ENCODE results near the gene SSTR5.
"Not testable (repeated sequence)": the region's sequence is repeated elsewhere in the genome, so short reads cannot be mapped to it uniquely, and the experiment has no call there.

SSTR5 gene

DNA sequence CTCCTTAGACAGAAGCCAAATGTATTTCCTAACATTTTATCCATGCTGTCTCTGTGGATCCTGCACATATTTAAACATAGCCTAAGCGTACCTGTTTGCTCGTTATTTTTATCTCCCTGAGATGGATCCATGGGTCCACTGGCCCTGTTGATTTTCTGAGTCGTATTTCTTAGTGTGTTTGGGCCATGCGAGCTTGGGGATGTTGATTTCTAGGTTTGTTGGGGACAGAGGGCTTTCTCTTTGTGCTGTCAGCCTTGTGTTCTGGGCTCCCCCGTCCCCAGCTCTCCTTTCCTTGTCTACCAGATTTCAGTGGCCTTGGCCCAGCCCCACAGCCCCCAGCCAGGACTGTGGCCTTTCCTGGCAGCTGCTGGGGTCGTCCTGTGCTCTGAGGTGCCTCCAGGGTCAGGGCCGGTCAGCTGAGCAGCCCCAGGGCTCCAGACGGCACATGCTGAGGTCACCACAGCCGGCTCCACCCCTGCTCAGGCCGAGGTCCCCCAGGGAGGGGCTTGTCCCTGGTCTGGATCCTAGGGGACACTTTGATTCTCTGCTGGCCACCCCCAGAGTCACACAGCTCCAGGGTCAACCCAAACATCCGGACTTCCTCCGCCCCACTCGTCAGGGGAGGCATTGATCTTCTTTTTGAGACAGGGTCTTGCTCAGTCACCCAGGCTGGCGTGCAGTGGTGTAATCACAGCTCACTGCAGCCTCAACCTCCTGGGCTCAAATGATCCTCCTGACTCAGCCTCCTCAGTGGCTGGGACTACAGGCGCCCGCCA lies 4.4 kb downstream of the SSTR5 start:
- no peak for DNase-seq

DNA sequence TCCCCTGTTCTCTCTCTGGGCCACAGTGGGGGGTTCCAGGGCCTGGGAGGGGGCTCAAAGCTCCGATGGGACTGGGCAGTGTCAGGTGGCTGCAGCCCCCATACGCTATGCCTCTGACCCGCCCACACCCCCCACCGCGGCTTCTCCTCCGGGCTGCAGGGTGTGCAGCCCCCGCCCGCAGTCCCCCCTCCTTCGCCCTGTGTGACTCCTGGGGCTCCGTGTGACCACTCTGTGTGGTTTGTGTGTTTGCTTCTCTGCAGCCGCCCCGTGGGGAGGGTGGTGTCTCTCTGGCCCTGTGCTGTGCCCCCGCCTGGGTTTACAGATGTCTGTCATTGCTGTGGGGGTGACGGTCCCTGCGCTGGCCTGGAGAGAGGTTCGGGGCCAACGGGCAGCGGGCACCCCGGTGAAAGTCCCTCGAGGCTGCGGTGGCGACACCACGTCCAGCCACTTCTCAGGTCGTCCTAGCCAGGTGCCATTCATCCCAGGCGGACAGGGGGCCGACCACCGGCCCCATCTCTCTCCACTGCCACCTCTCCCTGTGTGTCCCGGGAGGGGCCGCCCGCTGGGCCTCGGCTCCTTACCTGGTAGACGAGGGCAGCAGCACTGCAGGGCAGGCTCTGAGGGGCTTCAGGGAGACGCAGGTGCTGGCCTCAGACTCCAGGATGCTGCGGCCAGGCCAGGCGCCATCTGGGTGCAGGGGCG lies 5.5 kb downstream of the SSTR5 start:
- DNase-seq: no peak

DNA sequence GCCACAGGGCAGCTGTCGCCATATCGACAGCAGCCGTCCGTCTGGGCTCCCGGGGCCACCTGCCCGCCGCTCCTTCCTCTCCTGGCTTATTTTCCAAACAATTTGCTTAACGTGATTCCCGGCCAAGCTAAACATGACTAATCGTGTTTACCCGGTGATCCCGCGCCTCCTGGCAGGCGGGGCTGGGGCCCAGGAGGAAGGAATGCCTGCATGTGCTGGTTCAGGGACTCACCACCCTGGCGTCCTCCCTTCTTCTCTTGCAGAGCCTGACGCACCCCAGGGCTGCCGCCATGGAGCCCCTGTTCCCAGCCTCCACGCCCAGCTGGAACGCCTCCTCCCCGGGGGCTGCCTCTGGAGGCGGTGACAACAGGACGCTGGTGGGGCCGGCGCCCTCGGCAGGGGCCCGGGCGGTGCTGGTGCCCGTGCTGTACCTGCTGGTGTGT lies 6.1 kb downstream of the SSTR5 start:
- no peak for DNase-seq

DNA sequence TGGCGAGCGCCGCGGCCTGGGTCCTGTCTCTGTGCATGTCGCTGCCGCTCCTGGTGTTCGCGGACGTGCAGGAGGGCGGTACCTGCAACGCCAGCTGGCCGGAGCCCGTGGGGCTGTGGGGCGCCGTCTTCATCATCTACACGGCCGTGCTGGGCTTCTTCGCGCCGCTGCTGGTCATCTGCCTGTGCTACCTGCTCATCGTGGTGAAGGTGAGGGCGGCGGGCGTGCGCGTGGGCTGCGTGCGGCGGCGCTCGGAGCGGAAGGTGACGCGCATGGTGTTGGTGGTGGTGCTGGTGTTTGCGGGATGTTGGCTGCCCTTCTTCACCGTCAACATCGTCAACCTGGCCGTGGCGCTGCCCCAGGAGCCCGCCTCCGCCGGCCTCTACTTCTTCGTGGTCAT lies 6.8 kb downstream of the SSTR5 start:
- DNase-seq: no peak

DNA sequence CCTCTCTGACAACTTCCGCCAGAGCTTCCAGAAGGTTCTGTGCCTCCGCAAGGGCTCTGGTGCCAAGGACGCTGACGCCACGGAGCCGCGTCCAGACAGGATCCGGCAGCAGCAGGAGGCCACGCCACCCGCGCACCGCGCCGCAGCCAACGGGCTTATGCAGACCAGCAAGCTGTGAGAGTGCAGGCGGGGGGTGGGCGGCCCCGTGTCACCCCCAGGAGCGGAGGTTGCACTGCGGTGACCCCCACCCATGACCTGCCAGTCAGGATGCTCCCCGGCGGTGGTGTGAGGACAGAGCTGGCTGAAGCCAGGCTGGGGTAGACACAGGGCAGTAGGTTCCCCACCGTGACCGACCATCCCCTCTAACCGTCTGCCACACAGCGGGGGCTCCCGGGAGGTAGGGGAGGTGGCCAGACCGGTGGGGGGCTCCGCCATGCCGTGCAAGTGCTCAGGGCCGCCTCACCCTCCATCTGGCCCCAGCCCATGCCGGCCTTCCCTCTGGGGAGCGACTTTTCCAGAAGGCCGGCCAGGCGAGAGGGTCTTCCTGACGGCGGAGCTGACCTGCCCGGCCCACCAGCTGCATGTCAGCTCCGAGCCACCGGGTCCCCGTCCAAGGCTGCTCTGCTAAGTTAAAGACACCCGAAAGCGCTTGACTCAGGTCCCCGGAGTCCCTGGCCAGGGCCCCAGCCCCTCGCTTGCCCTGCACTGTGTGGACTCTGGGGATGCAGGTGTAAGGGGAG lies 7.4 kb downstream of the SSTR5 start:
- DNase-seq: no peak

DNA sequence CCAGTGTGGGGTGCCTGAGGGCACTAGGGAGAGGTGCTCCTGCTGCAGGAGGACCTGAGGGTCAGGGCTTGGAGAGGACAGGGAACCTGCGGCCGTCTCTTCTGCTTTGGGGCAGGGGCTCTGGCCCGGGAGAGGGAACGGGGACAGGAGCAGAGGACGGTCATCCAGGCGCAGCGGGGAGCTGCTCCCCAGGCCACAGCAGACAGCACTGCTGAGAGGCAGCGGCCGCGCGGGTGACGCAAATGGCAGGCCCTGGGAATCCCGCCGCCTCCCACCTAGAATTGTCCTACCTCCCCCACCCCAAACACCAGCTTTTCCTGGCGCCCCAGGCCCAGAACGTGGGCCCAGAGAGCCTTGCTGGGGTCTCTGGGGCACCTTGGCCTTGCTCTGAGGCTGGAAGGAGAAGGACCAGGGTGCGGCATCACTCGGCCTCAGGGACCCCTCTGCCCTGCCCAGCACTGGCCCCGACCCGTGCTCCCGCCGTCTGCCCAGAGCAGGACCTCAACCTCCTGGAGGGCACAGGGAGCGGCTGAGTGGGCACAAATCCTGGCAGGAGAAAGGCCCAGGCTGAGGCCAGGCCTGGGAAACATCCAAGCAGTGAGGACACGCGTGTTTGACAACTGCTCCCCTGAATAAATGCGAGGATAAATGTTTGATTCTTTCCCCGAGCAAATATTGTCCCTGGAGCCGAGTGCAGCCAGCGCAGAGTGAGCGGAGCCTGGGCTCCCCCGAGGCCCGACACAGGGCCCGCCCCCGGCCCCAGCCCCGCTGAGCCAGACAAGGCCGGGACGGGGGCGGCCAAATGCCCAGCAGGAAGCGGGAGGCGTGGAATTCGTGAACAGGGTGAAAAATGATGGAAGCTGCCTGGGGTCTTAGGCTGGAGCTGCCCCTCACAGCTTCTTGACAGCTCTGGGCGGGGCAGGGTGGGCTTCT lies 8.5 kb downstream of the SSTR5 start:
- no peak for DNase-seq

DNA sequence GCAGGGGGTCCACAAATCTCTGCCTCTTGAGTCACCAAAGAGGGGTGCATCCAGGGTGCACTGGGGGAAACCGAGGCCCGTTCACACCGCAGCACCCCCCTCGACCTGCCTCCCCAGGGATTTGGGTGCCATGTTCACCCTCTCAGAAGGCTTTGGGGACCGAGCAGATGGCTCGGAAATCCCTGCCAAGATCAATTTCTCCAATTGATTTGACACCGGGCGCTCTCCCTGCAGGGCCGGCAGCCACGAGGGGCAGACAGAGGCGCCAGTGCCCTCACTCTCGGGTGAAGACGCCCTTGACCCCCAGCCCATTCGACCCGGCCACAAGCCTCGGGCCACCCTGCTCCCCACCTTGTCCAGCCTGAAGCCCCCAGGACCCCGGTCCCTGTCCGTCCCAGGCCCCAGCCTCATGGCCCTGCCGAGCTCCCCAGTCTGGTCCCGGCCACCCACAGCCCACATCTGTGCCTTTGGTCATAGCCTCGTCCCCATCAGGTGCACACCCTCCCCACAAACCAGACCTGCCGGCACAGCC lies 9.3 kb downstream of the SSTR5 start:
- no peak for DNase-seq

DNA sequence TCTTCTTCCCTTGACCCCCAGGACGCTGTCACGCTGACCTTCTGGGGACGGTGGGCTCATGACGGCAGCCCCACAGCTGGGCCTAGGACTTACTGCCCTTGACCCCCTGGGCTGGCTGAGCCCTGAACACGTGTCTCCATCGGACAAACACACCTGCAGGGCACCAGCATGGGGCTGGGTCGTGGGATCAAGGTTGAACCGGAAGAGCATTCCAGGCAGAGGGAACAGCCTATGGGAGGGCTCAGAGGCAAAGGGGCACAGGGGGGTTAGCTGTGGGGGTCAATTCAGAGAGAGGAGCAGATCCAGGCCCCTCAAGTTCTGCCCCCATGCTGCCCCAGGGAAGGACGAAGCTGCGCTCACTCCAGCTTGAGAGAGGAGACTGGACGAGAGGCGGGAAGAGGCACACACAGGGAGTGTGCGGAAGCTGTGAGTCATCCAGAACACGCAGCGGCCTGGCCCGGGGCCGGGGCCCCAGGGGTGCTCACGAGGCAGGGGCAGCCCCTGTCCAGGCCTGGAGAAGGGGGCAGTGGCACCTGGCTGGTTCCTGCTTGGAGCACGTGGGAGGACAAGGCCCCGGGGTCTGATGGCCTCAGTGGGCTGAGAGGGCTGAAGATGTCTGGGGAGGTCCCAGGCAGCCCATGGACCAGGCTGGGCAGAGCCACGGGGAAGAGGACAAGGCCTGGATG lies 9.9 kb downstream of the SSTR5 start:
- no peak for DNase-seq

DNA sequence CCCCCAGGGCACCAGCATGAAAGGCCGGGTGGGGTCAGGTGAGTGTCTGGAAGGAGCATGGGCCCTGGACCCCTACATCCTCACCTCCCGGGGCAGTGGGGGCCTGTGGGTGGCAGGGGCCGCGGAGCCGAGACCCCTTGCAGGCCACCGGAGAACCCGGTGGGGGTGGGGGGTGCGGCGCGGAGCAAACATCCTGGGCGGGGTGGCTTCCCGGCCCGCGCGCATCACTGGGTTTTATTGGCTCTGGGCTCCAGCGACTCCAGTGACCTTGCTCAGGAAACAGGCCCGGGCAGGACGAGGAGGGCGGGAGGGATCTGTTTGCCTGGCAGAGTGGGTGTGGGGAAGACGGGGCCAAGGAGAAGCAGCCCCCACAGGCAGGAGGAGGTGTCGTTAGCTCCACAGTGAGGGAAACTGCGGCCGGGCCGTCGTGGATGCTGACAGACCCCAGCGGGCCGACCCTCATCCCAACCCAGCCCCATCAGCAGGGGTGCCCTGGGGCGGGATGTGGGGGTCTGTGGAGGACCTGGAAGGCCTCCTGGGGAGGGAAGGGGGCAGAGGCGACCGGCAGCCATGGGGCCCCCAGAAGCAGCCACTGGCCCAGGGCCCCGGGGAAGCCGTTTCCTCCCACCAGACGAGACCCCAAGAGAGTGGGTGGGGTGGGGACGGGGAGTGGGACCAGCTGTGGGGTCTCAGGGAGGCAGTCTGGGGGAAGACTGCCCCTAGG lies 10.6 kb downstream of the SSTR5 start:
- DNase-seq: no peak

DNA sequence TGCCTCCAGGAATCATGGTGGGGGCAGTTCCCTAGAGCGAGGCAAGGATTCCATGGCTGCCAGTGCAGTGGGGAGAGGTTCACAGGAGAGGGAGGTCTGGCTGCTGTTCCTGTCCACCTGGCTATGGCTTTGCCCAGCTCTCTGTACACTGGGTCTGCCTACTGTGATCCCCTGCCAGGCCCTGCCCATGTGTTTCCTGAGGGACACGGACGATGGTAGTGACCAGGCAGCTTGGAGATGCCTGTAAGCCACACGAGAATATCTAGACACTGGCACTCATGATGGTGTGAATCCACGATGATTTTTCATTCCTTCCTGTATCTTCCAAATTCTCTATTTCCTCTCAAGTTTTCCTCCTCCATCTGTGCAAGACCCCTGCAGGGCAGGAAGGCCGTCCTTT lies 12.4 kb downstream of the SSTR5 start:
- no peak for DNase-seq

DNA sequence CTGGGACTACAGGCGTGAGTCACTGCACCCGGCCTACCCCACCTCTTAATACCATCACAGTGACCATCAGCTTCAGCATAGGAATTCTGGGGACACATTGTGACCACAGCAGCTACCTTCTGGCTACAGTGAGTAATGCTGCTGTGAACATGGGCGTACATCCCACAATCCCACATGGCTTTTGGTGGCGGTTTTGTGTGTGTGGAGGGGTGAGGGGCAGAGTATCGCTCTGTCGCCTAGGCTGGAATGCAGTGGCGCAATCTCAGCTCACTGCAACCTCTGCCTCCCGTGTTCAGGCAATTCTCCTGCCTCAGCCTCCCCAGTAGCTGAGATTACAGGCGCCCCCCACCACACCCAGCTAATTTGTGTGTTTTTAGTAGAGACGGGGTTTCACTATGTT lies 13.9 kb downstream of the SSTR5 start:
- DNase-seq: not testable (repeated sequence)

DNA sequence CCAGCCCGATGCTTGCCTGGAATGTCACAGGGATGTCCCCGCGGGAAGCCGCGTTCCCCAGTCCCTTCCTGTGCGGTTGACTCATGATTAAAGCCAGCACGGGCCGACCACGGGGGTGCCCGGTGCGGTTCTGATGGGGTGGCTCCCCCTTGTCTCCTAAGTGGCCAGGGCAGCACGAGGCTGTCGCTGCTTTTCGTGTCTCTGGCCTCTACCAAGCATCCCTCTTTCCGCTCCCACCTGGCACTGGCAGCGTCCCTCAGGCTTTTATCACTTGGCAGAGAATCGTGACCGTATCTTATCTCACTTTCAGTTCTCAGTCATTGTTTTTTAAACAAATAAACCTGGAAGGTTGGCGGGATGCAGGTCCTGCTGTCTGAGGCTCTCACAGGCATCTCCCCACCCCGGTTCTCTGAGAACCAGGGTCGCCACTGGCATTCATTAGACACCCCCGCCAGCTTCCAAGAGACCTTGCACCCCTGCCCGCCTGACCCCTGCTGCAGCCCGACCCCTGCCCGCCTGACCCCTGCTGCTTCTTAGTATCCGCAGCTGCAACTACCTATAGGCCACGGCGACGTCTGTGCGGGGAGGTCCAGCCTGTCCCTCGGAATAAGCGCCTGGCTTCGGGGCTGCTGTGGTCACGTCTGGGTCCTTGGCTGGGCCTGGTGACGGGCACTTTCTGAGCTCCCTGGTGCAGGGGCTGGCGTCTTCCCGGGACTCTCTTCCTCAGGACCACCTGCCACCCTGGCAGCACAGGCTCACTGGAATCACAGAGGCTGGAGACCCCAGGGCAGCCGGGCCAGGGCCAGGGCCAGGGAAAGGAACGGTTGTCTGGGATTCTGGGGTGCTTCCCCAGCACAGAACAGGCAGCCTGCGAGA lies 16.0 kb downstream of the SSTR5 start:
- no peak for DNase-seq

DNA sequence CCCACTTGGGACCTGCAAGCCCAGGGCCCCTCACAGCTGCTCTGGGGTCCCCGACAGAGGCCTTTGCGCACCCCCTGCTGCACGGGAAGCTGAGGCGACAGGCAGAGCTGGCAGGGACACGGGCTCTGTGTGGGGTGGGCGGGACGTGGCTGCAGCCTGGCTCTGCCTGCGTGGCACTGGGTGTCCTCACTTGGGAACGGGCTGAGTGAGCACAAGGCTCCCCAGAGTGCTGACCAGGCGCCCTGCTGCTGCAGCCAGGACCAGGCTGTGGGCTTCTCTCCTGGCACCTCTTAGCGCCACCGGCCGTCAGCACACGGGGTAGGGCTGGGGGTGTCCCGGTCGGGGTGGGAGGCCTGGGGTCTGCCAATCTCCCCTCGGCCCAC lies 16.9 kb downstream of the SSTR5 start:
- DNase-seq: no peak

DNA sequence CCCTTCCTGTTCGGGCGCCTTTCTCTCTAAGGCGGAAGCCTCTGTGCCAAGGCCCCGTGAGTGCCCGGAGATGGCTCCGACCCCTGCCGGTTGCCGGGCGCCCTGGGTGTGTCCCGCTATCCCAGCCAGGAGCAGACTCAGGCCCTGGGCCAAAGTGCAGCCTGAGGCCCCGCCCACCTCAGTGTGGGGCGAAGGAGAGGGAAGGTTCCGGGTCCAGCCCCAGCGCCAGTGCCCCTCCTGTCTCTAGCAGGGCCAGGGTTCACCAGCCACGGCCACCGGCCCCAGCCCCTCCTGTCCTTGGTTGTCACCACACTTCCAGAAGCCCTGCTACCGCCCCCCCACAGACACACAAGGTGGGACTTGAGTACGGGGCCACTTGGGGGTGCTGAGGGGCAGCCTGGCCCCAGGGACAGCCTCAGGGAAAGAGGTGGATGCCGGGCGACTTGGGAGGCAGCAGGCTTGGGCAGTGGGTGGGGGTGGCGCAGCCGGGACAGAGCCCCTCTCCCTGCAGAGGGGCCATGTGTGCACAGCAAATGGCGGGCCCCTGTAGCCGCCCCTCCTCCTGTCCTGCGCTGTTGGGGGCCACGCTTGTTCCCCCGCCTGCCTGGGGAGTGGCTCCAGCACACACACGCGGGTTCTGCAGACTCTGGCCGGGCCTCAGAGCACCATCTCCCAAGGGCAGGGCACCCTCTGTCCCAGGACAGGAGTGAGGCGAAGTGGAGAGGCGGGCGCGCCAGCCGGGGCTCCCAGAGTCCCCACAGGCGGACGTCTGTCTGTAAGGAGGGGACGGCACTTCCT lies 17.5 kb downstream of the SSTR5 start:
- DNase-seq: no peak

DNA sequence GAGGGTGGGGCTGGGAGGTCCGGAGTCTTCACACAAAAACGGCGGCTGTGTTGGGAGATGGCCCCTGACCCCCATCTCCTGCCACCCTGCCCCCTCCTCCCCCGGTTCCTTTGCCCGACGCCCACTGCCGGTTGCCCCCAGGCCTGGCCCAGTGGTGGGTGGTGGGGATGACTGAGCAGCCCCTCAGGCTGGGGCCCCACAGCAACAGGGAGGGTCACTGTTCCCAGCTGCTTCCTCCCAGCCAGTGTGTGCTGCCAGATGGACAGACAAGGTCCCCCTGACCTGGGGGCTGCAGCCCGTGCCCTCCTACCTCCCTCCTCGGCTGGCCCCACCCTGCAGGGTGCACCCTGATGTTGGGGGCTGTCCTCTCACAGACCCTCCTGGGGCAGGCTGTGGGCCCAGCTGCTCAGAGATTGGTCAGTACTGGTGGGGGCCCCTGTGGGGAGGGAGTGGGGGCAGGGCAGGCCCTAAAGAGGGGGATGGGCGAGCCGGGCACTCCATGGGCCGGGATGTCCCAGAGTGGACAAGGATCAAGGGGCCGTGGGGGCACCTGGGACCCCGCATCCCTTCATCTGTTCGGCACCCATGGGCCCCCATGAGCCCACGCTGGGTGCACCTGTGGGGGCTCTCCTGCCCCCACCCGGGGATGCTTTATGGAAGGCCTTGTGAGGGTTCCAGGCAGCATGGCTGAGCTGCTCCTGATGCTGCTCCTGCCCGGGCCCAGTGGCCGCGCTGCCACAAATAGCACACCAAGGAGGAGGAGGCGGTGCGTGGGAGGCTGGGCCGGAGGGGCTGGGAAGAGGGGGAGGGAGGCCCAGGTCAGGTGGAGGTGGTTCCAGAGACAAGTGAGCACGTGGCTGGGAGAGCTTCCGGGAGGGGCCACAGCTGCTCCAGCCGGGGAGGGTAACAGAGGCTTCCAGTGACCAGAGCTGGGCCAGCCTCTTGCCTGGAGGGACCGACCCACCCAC lies 18.4 kb downstream of the SSTR5 start:
- no peak for DNase-seq

DNA sequence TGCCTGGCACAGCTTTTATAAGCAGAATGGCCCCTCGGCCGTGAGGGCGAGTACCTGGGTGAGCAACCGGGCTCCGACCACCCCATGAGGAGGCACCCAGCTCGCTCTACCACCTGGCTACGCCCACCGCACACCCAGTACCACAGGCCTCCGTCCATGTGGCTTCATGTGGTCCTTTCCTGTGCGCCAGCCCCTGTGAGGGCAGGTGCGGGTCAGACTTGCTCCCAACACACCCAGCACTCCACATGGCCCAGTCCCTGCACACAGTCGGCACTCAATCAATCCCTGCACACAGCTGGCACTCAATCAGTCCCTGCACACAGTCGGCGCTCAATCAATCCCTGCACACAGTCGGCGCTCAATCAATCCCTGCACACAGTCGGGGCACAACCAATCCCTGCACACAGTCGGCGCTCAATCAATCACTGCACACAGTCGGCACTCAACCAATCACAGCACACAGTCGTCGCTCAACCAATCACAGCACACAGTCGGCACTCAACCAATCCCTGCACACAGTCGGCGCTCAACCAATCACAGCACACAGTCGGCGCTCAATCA lies 19.5 kb downstream of the SSTR5 start:
- no peak for DNase-seq

DNA sequence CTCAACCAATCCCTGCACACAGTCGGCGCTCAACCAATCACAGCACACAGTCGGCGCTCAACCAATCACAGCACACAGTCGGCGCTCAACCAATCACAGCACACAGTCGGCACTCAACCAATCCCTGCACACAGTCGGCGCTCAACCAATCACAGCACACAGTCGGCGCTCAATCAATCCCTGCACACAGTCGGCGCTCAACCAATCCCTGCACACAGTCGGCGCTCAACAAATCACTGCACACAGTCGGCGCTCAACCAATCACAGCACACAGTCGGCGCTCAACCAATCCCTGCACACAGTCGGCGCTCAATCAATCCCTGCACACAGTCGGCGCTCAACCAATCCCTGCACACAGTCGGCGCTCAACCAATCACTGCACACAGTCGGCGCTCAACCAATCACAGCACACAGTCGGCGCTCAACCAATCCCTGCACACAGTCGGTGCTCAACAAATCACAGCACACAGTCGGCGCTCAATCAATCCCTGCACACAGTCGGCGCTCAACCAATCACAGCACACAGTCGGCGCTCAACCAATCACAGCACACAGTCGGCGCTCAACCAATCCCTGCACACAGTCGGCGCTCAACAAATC lies 20.2 kb downstream of the SSTR5 start:
- not testable (repeated sequence) for DNase-seq
